ENCODE measurements around the gene DISP3. TPM values are rescaled to one million over a fixed set of nuclear protein-coding genes. Genes with fewer than 3 reads are reported as not detected.

Gene DISP3
- total and polyA plus RNA-seq, 9 of the 15 experiments (the other 6 are each of a cell fraction or from before 2014, with no cell fraction given) = 0.03 to 0.19 (median 0.15) TPM; not detected in 5

DNA sequence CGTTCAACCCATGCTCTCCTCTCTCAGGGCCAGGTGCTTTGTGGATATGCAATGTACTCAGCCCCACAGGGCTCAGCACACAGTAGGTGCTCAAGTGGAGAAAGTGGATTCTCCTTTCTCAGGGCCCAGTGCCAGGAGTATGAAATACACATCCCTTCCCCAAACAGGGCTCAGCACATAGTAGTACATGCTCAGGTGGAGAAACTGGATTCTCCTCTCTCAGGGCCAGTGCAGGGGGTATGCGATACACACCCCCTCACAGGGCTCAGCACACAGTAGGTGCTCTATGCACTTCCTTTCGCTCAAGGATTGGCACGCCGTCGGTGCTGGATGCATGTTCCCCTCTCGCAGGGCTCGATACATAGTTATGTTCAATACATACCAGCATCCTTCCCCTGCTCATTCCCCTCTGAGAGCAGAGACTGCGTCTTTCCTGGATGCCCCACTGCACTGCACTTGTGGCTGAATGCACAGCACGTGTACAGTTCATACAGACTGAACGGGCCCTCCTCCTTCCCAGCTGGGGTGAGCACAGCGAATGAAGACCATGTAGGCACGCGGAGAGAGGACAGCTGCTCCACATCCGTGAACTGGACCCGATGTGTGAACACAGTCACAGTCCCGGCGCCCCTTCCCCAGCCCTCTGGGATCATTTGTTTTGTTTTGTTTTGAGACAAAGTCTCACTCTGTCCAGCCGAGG is 16.6 kb upstream of the DISP3 start:
- CTCF ChIA-PET (ENCODE audit: low intra/inter-chr PET ratio) = no interaction called here
- H3K9me1 ChIP-seq (ENCODE audit: control insufficient read depth, insufficient read depth, low read length) = no peaks in the 10 kb centered on the region
- WGBS (ENCODE audit: insufficient coverage, low coverage, missing lambda C conversion rate) = 0% methylated on average over 19 of the region's 19 CpGs
- in situ Hi-C loops (cut with MboI) = no loop called here
- H3K9me3 ChIP-seq (replicated peaks; ENCODE audit: control insufficient read depth, insufficient read depth, low read depth, low read length) = no peaks in the 10 kb centered on the region
- H3K4me3 ChIP-seq = no peak overlapping the region
- no TSS peak for BruUV-seq (replicated peaks)
- no peak overlapping the region for H3K27ac ChIP-seq (ENCODE audit: extremely low read depth, low read depth, low read length)
- TF ChIP-seq ETV1 (tag; conservative IDR thresholded peaks at IDR 0.05; ENCODE audit: low read depth) = no peak
- TF ChIP-seq ZNF12 (CRISPR knock-in tag; IDR thresholded peaks at IDR 0.05) = no peak
- TF ChIP-seq, protein P1, sequence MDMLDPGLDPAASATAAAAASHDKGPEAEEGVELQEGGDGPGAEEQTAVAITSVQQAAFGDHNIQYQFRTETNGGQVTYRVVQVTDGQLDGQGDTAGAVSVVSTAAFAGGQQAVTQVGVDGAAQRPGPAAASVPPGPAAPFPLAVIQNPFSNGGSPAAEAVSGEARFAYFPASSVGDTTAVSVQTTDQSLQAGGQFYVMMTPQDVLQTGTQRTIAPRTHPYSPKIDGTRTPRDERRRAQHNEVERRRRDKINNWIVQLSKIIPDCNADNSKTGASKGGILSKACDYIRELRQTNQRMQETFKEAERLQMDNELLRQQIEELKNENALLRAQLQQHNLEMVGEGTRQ (CRISPR knock-in tag; IDR thresholded peaks at IDR 0.05) = no peak
- TF ChIP-seq, protein P2, sequence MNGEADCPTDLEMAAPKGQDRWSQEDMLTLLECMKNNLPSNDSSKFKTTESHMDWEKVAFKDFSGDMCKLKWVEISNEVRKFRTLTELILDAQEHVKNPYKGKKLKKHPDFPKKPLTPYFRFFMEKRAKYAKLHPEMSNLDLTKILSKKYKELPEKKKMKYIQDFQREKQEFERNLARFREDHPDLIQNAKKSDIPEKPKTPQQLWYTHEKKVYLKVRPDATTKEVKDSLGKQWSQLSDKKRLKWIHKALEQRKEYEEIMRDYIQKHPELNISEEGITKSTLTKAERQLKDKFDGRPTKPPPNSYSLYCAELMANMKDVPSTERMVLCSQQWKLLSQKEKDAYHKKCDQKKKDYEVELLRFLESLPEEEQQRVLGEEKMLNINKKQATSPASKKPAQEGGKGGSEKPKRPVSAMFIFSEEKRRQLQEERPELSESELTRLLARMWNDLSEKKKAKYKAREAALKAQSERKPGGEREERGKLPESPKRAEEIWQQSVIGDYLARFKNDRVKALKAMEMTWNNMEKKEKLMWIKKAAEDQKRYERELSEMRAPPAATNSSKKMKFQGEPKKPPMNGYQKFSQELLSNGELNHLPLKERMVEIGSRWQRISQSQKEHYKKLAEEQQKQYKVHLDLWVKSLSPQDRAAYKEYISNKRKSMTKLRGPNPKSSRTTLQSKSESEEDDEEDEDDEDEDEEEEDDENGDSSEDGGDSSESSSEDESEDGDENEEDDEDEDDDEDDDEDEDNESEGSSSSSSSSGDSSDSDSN (IDR thresholded peaks at IDR 0.05; ENCODE audit: borderline replicate concordance in 1 of 2, low read depth in 2 of 2, low read length in 2 of 2) = no peak
- TF ChIP-seq, protein P3, sequence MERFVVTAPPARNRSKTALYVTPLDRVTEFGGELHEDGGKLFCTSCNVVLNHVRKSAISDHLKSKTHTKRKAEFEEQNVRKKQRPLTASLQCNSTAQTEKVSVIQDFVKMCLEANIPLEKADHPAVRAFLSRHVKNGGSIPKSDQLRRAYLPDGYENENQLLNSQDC (CRISPR knock-in tag; IDR thresholded peaks at IDR 0.05) = no peak
- peak; percentile 82 for TF ChIP-seq ZKSCAN1 (IDR thresholded peaks at IDR 0.05; ENCODE audit: low read depth, low read length)
- no peak for TF ChIP-seq THRAP3 (IDR thresholded peaks at IDR 0.05; ENCODE audit: borderline replicate concordance)
- no peaks in the 10 kb centered on the region for H3K4me1 ChIP-seq (replicated peaks in 1 of 2; ENCODE audit: control insufficient read depth in 2 of 2, insufficient read depth in 2 of 2, low read length in 2 of 2)
- ATAC-seq = peak; percentile 48; the same call in 2 of the 3 replicates
- POLR2A ChIA-PET = no interaction called here
- H3K9ac ChIP-seq (ENCODE audit: insufficient read depth in 1 of 2, low read depth in 2 of 2, low read length in 2 of 2) = no peak overlapping the region
- H3K27me3 ChIP-seq (ENCODE audit: control insufficient read depth in 2 of 2, insufficient read depth in 2 of 2, low read length in 2 of 2) = peaks cover 24 to 64% of the 10 kb centered on the region in 2 experiments; a peak in 4 of 5 replicates
- peaks cover 15% of the 10 kb centered on the region; the same call in 1 of the 2 replicates for H4K20me1 ChIP-seq (replicated peaks; ENCODE audit: control insufficient read depth, insufficient read depth, low read length)
- FAIRE-seq = no peak
- DNase-seq (ENCODE audit: extremely low read depth in 1 of 4, low spot score in 3 of 4) = no peak
- H3K4me2 ChIP-seq (ENCODE audit: insufficient read depth, low read length) = no peak overlapping the region
- H3K36me3 ChIP-seq (ENCODE audit: control insufficient read depth, insufficient read depth, low read length) = no peaks in the 10 kb centered on the region
- no peak overlapping the region for H2AFZ ChIP-seq (ENCODE audit: low read depth, low read length)
- intact Hi-C loops (cut with micrococcal nuclease) = no loop called here
- H3K79me2 ChIP-seq (ENCODE audit: control insufficient read depth, insufficient read depth, low read length) = no peaks in the 10 kb centered on the region
